Activated CD8-positive, alpha-beta memory T cell treated with anti-CD3 and anti-CD28 coated beads for 48 hours (primary cell): ENCODE results near the gene MTARC2.

Source experiments
- DNase-seq, 3 experiments: peaks; one replicate each; pipeline ENCODE4 v3.0.0-alpha.2; 2020; ENCODE audit warnings: low read depth in 2 of 3, low spot score in 2 of 3

The MTARC2 gene

DNA sequence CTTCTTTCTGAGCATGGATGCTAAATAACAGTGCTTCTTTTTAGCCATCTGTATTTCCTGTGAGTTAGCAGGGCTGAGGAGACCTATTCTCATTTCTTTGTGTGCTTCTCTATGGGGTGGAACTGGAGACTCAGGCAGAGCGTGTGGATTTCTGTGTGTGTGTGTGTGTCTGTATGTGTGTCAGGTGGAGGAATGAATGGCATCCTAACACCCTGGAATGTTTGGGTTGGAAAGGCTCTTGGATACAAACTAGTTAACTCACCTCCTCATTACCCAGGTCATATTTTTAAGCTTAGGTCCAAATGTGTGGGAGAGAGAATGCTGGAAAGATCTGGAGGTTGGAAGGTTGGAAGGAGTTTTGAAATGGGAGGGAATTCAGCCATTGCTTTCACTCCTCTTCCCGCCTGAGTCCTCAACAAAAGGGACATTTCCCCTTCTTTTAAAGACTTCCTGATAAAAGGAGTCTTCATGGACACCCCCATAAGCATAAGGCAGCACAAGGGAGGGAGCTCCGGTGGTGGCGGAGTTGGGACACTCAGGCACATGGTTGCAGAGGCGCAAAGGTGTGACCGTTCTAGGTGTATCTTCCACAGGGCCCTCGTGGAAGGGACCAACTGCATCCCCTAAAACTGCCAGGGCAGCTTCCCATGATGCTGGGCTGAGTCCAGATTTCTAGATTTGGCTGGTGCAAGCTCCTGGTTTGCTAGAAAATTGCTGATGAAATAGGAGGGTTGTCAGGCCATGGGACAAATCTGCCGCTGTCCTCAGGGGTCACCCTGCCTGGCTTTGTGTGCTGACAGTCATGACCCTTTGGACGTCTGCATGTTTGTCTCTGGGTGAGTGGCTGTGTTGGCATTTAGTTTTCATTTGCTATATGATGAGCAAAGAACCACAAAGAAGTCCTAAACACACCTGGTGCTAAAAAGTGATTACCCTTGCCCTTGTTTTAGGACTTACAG is 76.2 kb downstream of the MTARC2 start:
- DNase-seq, result no peak

DNA sequence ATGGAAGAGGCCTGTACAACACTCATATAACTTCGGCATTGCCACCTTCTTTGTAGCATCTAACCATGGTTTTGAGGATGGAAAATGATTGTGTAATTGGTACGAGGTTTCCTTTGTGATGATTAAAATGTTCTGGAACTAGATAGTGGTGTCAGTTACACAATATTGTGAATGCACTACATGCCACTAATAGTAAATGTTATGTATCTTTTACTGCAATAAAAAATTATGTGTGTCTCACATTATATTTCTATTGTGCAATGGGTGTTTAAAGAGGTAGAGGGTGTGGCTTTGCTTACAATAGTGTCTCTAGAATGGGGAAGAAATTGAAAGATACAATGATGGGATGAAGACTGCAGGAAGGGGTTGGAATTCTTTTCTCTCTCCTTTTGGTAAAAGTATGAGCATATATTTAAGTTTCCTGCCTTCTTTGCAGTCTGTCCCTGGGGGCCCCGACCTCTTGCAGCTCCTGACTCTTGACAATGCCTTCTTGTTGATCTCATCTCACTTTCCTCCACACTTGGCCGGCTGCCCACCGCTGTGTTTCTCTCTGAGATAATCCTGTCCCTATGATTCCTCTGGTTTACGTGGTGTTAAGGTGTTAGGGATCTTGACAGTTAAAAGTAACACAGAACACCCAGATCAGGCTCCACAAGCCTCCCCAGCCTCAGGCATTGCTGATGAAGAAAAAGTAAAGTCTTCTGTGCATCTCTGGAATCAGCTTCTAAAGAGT is 77.9 kb downstream of the MTARC2 start:
- no peak for DNase-seq

DNA sequence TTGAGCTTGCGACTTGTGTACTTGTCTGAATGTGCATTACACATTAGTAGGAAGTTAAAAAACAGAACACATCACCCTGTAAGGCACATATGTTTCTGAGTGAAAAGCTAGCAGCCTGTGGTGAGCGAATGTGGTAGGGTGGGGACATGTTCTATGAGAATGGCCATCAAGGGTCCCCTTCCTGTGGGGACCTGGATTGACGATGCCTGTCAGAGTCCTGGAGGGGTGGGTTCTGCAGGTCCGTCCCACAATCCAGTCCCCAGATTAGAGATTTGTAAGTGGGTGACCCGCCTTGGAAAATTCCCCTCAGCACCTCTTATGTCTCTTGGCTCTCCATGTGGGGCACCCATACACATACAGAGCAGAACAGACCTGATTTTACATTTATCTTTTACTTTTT is 78.6 kb downstream of the MTARC2 start:
- no peak for DNase-seq

DNA sequence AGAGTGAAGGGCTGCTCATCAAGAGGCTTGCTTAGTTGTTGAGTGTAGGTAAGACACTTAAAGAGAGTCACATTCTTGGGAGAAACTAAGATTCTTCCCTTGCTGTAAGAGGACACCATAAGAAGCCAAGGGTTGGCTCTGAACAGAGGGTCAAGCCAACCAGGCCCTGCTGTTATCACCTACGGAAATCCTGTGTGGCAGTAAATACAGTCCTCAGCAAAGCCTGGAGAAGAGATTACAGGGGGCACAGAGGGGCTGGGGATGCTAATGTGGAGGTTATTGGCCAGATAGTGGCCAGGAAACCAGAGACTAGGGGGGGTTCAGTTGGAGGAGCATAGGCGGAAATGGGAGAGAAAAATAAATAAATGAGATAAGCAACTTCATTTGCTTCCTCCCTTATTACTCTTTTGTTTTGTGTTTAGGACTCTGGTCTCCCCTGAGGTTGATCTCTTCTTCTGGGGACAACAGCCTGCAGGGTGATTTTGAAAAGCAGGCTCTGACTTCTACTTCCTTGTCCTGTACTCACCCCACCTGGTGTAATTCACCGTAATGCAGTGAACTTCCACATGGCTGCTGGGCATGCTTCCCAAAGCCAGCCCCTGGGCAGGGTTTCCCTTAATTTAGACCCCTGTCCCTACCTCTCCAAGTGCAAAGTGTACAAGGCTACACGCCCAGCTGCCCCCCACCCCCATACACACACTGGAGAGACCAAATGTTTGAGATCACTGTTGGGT is 79.5 kb downstream of the MTARC2 start:
- DNase-seq, result no peak

DNA sequence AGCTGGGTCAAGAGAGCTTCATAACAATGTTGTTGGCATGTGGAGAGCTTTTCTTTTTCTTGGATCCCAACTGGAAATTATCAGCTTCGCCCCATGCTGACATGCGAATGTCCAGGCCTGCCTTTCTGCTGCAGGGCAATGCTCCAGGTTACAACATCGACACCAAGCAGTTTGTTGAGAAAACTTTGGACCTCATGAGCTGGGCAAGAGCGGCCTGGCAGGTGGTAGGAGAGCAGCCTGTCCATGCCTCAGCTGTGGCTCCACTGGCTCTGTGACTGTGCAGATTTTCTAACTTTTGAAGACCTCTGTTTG is 80.0 kb downstream of the MTARC2 start:
- DNase-seq, result no peak

DNA sequence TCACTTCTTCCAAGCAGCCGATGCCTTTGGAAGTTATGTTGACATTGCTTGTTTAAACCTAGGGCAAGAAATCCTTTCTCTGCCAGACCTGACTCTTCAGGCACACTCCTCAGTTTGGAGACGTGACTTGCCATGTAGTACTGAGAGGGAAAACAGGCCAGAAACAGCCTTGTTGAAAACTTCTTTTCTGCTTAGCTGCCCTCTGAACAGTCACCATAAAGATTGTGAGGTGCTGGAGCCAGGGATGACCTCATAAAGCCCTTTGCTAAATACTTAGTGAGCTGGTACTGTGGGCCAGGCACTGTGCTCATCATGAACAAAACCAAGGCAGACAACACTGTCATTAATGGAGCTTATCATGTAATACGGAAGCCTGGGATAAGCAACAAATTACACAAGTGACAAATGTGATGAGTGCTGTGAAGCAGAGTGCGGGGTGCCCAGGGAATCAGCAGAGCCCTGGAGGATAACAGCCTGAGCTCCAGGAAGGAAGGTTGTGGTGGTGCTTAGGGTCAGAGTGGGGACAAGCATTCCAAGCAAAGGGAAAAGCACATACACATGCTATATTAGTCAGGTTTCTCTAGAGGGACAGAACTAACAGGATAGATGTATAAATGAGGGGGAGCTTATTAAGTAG is 80.9 kb downstream of the MTARC2 start:
- no peak for DNase-seq

DNA sequence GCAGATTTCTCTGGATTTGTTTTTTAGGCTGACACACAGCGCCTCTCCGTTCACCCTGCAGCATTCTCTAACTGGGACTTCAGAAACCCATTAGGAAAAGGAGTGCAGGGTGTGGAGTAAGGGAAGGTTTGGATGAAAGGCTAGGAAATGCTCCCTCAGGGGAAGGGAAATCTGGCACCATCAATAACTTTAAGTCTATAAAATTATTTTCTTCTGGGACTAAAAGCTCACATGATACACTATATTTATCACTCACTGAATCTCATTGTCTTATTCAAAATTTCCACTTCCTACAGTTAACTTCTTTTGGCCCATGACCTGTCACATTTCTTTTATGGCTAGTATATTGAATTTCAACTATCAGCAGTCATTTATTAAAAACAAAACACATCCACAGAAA is 85.3 kb downstream of the MTARC2 start:
- DNase-seq, result no peak
